Middle frontal gyrus (tissue), 1 donor: ENCODE data around the gene BPHL.
"Not testable (repeated sequence)": the region's sequence is repeated elsewhere in the genome, so short reads cannot be mapped to it uniquely, and the experiment has no call there.

ENCODE experiments used
- DNase-seq: peaks from one replicate; pipeline ENCODE4 v3.0.0-alpha.2; 2015; ENCODE audit warnings: low spot score; ENCODE audit errors: extremely low spot score

BPHL gene

DNA sequence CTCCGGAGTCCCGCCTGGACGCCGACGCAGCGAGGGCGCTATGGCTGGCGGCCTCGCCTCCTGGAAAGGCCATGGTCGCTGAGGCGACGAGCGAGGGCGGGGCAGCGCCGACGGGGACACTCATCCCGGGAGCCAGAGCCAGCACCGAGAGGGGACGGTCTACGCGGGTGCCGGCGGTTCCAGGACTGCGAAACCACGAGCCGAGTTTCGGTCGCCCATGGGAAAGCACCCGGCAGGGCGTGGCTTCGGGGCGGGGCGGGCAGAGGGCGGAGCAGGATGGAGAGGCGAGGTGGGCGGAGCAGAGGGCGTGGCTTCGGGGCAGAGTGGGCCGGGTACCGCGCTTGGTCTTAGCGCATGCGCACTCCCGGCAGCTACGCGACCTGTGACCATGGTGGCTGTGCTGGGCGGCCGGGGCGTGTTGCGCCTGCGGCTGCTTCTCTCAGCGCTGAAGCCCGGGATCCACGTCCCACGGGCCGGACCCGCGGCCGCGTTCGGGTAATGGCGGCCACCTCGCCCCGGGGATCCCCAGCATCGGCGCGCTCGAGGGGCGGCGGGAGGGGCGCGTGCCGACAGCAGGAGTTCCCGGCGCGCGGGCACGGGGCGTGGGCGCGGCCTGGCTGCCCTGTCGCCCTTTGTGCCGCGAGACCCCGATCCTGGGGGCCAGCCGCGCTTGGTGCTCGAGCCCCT lies at the start of gene BPHL:
Gene BPHL (plus strand): TSS at position 359 of the 687 bp plus-strand sequence. CDS start 30 bp downstream, at position 389.
- DNase-seq, result peak; percentile 90

DNA sequence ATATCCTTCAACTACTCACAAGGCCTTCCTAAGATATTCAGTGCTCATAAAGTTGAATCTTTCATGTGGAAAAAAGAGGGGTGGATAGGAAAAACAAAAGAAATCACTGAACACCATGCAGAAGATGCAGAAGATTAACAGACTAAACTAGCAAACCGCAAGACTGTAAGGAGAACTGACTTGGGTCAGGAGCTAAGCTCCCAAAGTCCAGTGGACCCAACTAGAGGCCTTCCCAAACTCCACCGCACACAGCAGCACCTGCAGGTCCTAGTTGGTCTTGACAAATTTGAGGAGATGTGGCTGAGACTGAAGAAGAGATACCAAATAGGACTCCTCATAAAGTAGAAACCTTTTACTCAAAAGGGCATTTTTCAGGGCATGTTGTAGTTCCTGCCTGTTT lies 46.9 kb upstream of the BPHL start:
- no peak for DNase-seq

DNA sequence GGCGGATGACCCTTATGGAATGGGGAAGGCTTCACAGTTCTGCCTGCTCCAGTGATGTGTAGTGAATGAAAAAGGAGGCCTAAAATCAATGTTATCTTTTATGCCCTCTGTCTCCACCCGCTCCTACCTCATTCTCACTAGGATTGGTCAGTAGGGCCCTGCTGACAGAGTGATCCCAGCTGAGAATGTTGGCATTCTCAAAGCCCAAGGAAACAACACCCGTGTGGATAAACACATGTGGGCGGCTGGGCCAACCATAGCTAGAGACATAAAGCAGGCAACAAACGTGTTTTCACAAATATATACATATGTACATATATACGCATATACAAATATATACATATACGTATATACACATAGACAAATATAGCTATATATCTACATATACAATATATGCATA lies 45.7 kb upstream of the BPHL start:
- no peak for DNase-seq

DNA sequence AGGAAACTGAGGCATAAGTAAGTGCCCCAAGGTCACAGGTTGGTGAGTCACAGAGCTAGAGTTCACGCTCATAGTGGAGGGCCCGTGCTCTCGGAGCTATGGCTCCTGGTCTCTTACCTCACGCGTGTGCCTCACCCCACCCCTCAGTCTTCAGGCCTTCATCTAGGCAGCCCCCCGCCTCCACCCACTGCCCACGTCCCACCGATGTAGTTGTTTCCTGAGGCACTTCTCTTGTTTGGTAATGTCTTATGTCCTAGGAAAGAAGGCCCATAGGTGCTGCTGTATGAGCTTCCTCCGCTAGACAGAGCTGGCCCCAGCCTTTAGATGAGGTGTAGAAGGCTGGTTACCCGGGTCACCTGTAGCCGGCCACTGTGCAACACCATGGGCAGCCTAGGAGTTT lies 45.1 kb upstream of the BPHL start:
- no peak for DNase-seq

DNA sequence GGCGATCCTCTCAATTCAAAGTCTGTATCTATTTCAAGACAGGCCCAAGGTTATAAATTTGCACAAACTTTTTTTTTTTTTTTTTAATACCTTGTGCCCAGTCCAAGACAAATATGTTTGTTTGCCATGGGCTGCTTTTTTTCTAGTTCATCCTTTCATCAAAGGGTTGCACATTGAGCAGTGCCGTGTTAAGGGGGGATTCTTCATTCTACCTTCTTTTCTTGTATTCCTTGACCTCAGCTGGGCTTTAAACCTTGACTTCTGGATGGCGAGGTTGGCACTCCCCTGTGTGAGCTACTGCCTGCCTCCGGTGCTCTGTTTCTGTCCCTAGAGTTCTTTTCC lies 42.8 kb upstream of the BPHL start:
- DNase-seq, result no peak

DNA sequence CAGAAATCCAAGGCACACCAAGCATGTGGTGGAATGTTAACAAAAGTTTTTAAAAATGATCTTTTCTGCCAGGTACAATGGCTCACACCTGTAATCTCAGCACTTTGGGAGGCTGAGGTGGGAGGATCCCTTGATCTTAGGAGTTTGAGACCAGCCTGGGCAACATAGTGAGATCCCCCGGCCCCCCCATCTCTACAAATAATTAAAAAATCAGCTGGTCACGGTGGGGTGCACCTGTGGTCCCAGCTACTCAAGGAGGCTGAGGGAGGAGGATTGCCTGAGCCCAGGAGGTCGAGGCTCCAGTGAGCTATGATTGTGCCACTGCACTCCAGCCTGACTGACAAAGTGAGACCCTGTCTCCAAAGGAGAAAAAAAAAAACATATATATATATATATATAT lies 42.2 kb upstream of the BPHL start:
- DNase-seq, result no peak

DNA sequence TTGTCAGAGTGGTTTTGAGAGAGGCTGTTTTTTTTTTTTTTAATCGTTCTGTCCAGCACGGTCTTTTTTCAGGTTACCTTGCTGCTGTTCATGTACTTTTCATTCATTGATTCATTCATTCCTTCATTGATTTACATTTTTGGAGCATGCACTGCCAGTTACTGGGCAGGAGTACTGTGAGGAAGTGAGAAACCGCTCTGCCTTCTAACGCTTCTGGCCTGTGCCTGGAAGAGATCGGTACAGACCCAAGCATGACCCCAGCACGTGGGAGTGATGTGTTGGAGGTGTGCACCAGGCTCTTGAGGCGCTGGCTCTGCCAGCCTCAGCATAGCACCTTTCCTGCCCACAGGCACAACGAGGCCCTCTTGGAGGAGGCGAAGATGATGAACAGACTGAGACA lies 41.1 kb upstream of the BPHL start:
- no peak for DNase-seq

DNA sequence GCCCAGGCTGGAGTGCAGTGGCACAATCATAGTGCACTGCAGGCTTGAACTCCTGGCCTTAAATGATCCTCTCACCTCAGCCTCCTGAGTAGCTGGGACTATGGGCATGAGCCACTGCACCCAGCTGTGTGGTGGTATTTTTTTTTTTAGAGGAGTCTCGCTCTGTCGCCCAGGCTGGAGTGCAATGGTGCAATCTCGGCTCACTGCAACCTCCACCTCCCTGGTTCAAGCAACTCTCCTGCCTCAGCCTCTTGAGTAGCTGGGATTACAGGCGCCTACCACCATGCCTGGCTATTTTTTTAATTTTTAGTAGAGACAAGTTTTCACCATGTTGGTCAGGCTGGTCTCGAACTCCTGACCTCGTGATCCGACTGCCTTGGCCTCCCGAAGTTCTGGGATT lies 39.6 kb upstream of the BPHL start:
- not testable (repeated sequence) for DNase-seq

DNA sequence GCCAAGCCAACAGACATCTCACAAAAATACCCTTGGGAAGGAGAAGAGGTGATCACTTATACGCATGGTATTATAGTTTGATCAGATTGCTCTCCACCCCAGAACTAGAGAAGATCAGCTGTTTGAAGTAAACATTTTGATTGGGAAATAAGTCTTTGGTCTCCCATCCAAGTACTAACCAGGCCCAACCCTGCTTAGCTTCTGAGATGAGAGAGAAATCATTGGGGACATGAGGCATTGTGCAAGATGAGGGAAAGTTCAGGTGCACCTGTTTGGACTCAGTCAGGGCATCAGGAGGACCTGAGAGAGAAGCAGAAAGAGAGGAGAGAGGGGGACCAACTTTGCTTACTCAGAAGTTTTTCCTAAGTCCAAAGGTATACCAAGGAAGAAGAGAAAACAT lies 38.8 kb upstream of the BPHL start:
- no peak for DNase-seq

DNA sequence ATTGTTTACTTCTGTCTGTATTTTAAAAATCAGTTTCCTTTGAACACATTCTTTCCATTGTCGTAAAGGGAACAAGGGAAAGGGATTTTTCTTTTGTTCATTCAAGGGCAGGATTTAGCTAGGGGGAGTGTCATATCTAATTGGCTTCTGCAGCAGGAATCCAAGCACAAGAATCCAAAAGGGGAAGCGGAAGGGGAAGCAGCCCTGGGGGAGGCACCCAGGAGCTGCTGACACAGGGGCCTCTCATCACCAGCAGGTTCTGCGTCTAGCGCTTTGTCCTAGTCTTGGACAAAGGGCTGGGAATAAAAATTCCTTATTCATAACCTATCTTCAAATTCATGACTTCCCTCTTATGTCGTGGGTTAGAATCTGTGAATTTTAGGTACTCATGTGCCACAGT lies 36.6 kb upstream of the BPHL start:
- no peak for DNase-seq

DNA sequence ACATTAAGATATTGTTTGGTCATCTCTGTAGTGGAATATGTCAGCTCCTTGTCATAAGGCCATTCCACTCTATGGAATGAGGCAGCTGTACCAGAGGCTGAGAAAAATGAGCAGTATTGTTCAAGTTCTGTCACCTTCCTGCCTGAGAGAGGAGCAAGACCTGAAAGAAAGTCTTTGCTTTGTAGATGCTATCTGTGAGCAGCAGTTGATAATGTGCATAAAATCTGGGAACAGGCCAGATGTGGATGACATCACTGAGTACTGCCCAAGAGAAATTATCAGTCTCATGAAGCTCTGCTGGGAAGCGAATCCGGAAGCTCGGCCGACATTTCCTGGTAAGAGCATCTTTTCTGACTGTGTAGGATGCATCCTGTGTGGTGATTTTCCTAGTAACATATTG lies 33.4 kb upstream of the BPHL start:
- no peak for DNase-seq

DNA sequence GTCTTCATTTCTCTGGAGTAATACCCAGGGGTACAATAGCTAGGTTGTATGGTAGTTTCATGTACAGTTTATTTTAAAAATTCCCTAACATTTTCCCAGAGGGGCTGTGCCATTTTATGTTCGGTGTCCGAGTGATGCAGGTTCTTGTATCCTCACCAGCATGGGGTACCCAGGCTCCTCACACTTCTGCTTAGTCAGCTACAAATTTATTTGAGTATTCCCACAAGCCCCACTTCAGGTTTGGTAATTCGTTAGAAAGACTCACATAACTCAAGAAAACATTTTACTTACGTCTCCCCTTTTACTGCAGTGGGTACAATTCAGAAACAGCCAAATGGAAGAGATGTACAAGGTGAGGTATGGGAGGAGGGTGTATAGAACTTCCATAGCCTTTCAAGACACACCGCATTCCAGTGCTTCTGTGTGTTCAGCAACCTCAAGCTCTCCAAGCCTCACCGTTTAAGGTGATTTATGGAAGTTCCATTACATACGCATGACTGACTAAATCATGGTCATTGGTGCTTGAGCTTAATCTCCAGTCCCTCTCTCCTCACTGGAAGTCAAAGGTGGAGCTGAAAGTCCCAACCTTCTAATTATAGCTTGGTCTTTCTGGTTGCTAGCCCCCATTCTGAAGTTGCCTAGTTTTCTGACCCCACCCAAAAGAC lies 32.1 kb upstream of the BPHL start:
- DNase-seq, result no peak

DNA sequence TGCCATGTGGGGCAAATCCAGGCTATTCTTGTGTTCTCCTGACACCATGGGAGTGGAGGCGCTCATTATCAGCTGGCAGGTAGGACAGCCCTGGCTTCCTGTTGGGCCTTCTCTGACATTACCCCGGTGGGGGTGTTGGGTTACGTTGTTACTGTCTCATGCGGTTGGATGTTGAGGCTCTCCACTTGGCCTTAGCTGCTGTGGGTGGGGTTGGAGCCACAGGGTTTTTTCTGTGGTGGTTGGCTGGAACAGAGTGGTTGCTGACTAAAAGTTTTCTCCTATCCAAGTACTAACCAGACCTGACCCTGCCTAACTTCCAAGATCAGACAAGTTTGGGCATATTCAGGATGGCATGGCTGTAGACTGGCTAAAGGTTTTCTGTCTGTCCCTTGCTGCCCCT lies 30.1 kb upstream of the BPHL start:
- no peak for DNase-seq

DNA sequence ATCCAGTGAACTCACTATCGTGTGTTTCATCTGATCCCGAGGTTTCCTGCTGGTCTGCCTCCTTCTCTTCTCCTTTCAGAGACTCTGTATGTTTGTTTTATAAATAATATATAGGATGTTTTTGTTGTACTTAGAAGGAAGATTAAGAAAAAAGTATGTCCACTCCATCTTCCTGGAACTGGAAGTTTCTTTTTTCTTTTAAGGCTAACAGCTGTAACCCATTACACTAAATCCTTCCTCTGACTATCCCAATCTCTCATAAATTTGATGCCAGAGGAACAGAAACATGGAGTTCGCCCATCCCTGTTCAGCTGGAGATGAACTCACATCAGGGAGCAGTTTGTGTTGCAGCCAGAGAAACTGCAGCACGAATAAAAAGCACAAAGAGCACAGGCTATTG lies 29.5 kb upstream of the BPHL start:
- DNase-seq, result no peak

DNA sequence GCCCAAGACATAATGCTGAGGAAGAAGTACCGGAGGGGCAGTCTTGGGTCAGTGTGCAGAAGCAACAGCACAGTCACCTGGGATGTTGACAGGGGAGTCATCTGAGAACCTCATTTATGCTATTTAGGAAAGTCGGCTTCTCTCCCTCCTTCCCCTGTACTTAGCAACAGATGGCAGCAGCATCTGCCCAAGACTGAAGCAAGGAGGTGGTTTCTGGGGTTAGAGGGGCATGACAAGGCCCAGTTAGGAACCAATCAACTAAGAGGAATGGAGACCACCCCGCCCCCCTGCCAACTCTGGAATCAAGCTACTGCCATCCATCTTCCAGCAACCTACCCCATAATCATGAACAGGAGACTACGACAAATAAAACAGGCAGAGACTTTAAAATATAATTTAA lies 28.5 kb upstream of the BPHL start:
- DNase-seq, result no peak

DNA sequence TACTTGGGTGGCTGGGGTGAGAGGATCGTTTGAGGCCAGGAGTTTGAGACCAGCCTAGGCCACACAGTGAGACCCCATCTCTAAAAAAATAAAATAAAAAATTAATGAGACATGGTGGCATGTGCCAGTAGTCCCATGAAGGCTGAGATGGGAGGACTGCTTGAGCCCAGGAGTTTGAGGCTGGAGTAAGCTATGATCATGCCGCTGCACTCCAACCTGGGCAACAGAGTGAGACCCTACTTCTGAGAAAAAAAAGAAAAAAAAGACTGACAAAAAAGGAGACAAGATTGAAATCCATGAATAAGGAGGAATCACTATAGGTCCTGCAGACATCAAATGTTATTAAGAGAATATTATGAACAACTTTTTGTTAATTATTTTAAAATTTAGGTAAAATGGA lies 23.7 kb upstream of the BPHL start:
- no peak for DNase-seq

DNA sequence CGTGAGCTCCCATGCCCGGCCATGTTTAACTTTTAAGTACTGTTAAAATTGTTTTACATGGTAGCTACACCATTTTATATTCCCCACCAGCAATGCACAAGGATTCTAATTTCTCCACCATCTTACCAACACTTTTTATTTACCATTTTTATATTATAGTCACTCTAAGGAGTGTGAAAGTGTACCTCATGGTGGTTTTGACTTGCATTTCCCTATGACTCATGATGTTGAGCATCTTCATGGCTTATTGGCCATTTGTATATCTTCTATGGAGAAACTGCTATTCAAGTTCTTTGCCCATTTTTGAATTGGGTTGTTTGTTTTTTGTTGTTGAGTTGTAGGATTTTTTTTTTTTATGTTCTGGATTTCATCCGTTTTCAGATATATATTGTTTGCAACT lies 15.6 kb upstream of the BPHL start:
- no peak for DNase-seq

DNA sequence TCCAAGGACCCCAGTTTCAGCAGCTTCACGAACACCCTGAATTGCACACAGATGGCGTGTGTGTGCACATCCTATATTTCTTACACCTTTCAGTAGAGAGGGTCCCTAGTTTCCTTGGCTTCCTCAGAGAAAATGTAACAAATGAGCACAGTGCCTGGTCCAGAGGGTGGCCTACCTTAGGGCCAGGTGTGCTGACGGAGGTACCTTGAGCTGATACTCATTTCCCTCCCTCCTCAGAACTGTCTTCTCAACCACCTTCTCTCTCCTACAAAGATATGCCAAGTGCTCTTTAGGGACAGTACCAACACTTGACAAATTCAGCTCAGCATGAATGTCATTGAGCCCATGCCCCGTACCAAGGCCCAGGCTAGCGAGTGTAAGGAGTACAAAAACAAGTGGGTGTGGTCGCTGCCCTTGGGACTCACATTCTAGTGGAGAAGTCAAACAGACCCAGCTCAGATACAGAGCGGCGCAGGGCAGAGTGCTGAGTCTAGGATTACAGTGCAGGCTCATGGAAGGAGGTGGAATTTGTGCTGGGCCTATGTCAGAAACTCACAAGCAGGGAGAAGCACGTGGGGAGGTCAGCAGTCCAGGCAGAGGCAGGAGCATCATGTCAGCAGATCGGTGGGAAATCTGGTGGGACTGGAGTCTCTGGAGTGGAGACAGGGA lies 9.6 kb upstream of the BPHL start:
- DNase-seq, result no peak

DNA sequence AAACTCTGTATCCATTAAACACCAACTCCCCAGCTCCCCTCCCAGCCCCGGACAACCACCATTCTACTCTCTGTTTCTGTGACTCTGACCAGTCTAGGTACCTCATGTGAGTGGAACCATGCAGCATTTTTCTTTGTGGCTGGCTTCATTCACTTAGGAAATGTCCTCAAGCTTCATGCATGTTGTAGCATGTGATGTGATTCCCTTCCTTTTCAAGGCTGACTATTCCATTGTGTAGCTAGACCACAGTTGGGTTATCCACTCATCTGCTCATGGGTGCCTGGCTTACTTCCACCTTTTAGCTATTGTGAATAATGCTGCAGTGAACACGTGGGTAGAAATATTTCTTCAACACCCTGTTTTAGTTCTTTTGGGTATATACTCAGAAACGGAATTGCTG lies 8.8 kb upstream of the BPHL start:
- no peak for DNase-seq

DNA sequence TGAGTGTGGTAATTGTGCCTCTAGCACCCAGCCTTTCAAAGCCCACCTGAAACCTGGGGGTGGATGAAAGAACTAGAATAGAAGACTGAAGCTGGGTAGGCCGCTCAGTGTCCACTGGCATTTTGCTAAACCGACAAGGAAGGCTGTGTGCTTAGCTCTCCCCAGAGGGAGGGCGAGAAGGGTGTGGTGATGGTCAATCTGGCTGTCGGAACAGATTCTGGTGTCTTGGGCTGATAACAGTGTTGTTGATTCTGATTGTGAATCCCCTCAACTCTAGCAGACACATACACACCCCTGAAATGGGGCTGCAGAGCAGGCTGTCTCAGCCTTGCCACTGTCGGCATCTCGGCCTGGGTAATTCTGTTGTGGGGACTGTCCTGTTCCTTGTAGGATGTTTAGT lies 4.1 kb upstream of the BPHL start:
- DNase-seq, result no peak

DNA sequence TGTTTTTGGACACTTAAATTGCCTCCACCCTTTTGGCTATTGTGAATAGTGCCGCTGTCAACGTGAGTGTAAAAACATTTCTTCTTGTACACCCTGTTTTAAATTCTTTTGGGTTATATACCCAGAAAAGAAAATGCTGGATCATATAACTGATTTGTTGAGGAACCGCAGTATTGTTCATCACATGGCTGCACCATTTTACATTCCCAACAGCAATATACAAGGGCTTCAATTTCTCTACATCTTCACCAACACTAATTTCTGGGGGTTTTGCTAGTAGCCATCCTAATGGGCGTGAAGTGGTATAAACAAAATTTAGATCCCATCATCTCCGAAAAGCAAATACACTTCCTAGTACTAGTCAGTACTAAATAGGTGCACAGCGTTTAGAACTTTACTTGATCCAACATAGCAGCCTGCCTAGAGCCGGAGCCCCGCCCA lies 579 bp upstream of the BPHL start:
- no peak for DNase-seq

DNA sequence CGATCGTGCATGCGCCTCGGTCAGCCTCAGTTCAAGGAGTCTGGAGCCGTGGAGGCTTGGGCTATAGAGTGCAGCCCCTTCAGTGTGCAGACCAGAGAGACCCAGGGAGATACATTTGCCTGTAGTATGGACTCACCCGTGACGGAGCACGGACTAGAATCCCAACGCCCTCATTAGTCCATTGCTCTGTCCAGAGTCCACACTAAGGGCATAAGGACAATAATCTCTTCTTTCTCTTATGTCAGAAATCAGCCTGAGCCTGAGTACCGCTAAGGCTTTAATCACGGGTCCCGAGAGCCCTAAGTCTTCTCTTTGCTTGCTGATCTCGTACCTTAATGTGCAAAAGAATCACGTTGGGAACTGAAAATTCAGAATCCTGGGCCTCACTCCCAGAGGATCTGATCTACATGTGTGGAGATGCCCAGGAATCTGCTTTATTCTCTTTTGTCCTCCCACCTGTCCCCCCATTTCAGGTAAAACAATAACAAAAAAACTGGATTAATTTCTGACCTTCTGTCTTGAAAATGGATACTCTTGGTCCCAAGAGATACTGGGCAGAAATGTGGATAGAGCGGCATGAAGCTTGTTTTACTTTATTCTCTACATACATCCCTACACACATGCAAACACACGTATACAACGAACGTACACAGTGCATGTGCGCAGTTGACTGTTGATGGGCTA lies 671 bp downstream of the BPHL start:
- no peak for DNase-seq

DNA sequence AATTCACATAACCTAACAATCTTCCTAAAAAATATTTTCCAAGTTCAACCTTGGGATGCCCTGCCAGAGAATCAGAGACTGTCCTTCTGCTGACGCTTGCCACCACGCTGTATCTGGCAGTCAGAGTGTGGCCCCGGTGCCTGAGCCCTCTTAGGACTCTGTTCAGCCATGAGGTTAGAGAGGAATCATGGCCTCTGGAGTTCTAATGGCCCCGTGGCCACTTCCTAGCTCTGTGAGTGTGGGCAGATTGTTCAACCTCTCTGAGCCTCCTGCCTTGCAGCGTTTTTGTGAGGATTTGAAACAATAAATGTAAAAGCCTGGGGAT lies 2.2 kb downstream of the BPHL start:
- no peak for DNase-seq
